Left ventricle myocardium inferior (tissue), 1 donor: ENCODE data around the gene UBL3. TPM values are rescaled to one million over a fixed set of nuclear protein-coding genes. Genes with fewer than 3 reads are reported as not detected.

Experiments used
- DNase-seq: peaks from one replicate; pipeline ENCODE4 v3.0.0-alpha.2; 2020
- H3K27ac ChIP-seq: fragments of 200-600 bp; replicated peaks from 2 replicates; pipeline ENCODE4 v1.8.0; 2021
- H3K27me3 ChIP-seq: fragments of 200-600 bp; 2 replicates; pipeline ENCODE4 v1.8.0; 2021; ENCODE audit warnings: low read depth
- H3K36me3 ChIP-seq: fragments of 200-600 bp; 2 replicates; pipeline ENCODE4 v1.8.0; 2021
- H3K4me1 ChIP-seq: fragments of 200-600 bp; 2 replicates; pipeline ENCODE4 v1.8.0; 2021
- H3K4me3 ChIP-seq: fragments of 200-600 bp; 2 replicates; pipeline ENCODE4 v1.8.0; 2021; ENCODE audit warnings: mild to moderate bottlenecking, moderate library complexity
- H3K9me3 ChIP-seq: fragments of 200-600 bp; replicated peaks from 2 replicates; pipeline ENCODE4 v1.8.0; 2021
- intact Hi-C: fragments of 100-400 bp; cut with micrococcal nuclease; formaldehyde crosslinking; loops from one replicate; pipeline ENCODE4 v1.11.0; 2022
- total RNA-seq: library from RNA; stranded (reverse); fragmentation: NEBNext Ultra II Directional; extraction: Animal tissue kit (Norgen Biotek cat#: 25700); gene quantifications from one replicate; pipeline ENCODE4 v1.2.1, GENCODE V29; 2021
- TF ChIP-seq, protein P1 (sequence below): fragments of 200-600 bp; IDR thresholded peaks from 2 replicates; pipeline ENCODE4 v1.8.0; 2021; ENCODE audit warnings: antibody characterized with exemption, mild to moderate bottlenecking, borderline replicate concordance
- donor health status: DM: no; HTN: yes; CAD: no; lungs with severe emphysema.

UBL3 gene
- total RNA-seq, 1 donor from 2014 or later, result 25.2 TPM

DNA sequence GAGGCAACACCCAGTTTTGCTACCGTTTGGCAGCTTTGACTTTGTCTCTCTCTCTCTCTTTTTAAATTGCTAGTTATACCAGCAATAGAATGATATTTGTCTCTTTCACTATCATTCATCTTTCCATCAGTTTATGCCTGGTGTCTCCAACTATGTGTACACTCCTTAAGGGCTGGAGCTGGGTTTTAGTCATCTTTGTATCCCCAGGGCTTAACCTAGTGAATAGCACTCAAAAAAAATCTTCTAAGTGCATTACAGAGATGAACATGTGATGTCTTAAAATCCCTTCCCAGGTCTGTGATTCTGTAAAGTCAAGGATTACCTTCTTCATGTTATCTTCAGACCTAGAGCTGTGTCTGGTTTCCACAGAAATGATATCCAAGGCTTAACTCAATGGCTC is 7.8 kb upstream of the UBL3 start:
- Histone ChIP-seq H3K36me3 (no peaks in the 10 kb centered on the region), H3K27ac (no peak overlapping the region), H3K4me3 (no peak overlapping the region), H3K9me3 (no peaks in the 10 kb centered on the region), H3K27me3 (peaks cover 4% of the 10 kb centered on the region), H3K4me1 (peaks cover under 1% of the 10 kb centered on the region)
- TF ChIP-seq, protein P1, sequence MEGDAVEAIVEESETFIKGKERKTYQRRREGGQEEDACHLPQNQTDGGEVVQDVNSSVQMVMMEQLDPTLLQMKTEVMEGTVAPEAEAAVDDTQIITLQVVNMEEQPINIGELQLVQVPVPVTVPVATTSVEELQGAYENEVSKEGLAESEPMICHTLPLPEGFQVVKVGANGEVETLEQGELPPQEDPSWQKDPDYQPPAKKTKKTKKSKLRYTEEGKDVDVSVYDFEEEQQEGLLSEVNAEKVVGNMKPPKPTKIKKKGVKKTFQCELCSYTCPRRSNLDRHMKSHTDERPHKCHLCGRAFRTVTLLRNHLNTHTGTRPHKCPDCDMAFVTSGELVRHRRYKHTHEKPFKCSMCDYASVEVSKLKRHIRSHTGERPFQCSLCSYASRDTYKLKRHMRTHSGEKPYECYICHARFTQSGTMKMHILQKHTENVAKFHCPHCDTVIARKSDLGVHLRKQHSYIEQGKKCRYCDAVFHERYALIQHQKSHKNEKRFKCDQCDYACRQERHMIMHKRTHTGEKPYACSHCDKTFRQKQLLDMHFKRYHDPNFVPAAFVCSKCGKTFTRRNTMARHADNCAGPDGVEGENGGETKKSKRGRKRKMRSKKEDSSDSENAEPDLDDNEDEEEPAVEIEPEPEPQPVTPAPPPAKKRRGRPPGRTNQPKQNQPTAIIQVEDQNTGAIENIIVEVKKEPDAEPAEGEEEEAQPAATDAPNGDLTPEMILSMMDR, result no peak
- intact Hi-C loops, result no loop called here
- no peak for DNase-seq

DNA sequence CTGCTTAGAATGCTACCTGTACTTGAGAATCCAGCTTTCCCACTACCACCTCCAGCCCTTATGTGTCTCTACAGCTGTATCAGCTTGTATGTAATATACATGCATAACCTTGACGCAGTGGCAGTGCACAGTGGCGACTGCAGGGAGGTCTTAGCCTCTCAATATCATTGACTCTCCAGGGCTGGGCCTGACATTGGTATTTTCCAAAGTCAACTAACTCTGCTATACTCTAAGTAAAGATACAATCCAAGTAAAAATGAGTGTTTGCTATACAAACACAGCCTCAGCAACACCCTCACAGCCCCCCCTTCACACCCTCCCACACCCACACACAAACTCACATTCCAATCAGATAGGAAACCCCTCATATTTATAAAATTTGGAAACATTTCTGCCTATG is 6.7 kb upstream of the UBL3 start:
- H3K27me3 ChIP-seq, result peaks cover 2% of the 10 kb centered on the region
- no peak for DNase-seq
- intact Hi-C loops, result no loop called here

DNA sequence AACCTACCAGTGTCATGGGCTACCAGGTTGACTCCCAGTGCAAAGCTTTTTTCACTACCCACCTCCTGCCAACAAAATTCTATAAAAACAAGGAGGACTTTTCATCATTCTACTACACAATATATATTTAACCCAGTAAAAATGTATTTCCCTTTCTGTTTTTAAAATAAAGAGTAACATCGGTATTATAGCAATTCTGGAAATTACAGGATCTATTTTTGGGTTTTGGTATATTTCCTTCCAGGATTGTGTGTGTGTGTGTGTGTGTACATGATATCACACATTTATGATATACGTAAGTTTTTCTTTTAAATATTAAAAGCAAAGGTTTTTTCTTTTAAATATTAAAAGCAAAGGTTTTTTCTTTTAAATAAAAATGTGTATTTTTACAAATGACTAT is 6.0 kb upstream of the UBL3 start:
- intact Hi-C loops, result no loop called here
- no peak overlapping the region for H3K4me3 ChIP-seq
- H3K36me3 ChIP-seq, result no peaks in the 10 kb centered on the region
- H3K4me1 ChIP-seq, result peaks cover 10% of the 10 kb centered on the region
- no peaks in the 10 kb centered on the region for H3K9me3 ChIP-seq
- TF ChIP-seq, protein P1, result no peak
- no peaks in the 10 kb centered on the region for H3K27me3 ChIP-seq
- H3K27ac ChIP-seq, result no peak overlapping the region
- no peak for DNase-seq

More for the DNA sequence above, 6.7 kb upstream of the UBL3 start:
- H3K27ac ChIP-seq, result no peak overlapping the region
- TF ChIP-seq, protein P1, result no peak
- no peaks in the 10 kb centered on the region for H3K36me3 ChIP-seq
- H3K9me3 ChIP-seq, result no peaks in the 10 kb centered on the region
- no peak overlapping the region for H3K4me3 ChIP-seq
- H3K4me1 ChIP-seq, result peaks cover 10% of the 10 kb centered on the region

DNA sequence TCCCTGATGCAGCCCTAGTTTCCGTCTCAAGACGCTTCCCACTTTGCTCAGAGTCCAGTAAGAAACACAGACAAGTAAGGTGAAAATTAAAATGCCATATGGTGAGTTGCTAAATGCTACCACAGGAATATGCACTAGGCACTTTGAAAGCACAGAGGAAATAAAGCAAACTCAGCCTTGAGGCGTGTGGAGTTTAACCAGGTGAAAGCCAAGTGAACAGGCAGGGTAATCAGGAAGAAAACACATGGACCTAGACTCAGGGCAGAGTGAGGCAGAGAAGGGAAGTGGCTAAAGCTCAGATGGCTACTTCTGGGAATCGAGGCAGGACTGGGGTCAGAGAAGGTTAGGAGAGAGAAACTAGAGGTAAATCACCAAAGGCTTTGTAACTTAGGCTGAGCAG is 5.4 kb upstream of the UBL3 start:
- no peaks in the 10 kb centered on the region for H3K27me3 ChIP-seq
- peaks cover 10% of the 10 kb centered on the region for H3K4me1 ChIP-seq
- H3K9me3 ChIP-seq, result no peaks in the 10 kb centered on the region
- H3K36me3 ChIP-seq, result no peaks in the 10 kb centered on the region
- no peak for DNase-seq
- H3K27ac ChIP-seq, result no peak overlapping the region
- no peak overlapping the region for H3K4me3 ChIP-seq
- intact Hi-C loops, result no loop called here
- TF ChIP-seq, protein P1, result no peak

DNA sequence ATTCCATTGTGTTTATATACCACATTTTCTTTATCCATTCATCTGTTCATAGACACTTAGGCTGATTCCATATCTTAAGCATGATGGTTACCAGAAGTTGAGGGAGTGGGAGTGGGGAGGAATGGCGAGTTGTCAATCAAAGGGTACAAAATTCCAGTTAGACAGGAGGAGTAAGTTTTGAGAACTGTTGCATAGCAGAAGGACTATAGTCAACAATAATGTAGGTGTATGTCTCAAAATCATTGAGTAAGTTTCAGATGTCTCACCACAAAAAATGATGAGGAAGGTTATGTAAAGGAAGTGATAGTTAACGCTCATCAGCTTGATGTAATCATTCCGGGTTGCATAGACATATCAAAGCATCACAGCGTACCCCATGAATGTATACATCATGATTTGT is 4.6 kb upstream of the UBL3 start:
- H3K4me1 ChIP-seq, result peaks cover 12% of the 10 kb centered on the region
- H3K9me3 ChIP-seq, result no peaks in the 10 kb centered on the region
- H3K27ac ChIP-seq, result no peak overlapping the region
- no peak overlapping the region for H3K4me3 ChIP-seq
- DNase-seq, result no peak
- intact Hi-C loops, result no loop called here
- TF ChIP-seq, protein P1, result no peak
- no peaks in the 10 kb centered on the region for H3K36me3 ChIP-seq
- no peaks in the 10 kb centered on the region for H3K27me3 ChIP-seq

- no peak for DNase-seq
- Histone ChIP-seq H3K36me3 (no peaks in the 10 kb centered on the region), H3K9me3 (no peaks in the 10 kb centered on the region), H3K27me3 (no peaks in the 10 kb centered on the region), H3K4me1 (peaks cover 22% of the 10 kb centered on the region), H3K4me3 (no peak overlapping the region), H3K27ac (no peak overlapping the region)
- intact Hi-C loops, result no loop called here
- TF ChIP-seq, protein P1, result no peak
Measured at GRCh38 chr13:29853131-29853530, 2.7 kb upstream of the UBL3 start.
